Measurements from ENCODE around the gene CRYGD. TPM values are rescaled to one million over a fixed set of nuclear protein-coding genes. Genes with fewer than 3 reads are reported as not detected.

The CRYGD gene
- polyA plus RNA-seq, 1 donor = 0.52 TPM

DNA sequence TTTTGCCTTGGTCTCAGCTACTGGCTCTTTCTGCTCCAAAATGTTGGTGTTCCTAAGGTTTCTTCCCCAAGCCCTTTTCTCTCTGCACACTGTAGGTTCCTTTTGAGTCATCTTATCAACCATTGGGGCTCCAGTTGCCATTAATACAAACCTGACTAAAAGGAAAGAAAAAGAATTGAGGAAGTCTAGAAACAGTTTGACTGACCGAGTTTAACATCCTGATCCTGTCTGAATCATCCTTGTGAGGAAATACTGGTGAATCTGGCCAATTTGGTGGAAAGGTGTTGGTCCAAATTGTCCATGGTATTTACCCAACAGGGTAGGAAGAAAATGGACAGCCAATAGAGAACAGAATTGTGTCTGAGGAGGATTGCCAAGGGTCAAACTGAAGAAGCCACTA lies 38.3 kb downstream of the CRYGD start:
- no peaks in the 10 kb centered on the region for H3K4me1 ChIP-seq (ENCODE audit: control insufficient read depth, insufficient read depth, low read length)
- H3K27ac ChIP-seq (ENCODE audit: low read length) = no peak overlapping the region
- WGBS (ENCODE audit: insufficient coverage, low lambda C conversion rate) = no CpG with 5 or more reads among the region's 1 CpG
- H3K36me3 ChIP-seq (ENCODE audit: control insufficient read depth, insufficient read depth, low read length) = no peaks in the 10 kb centered on the region
- no peaks in the 10 kb centered on the region for H3K27me3 ChIP-seq (ENCODE audit: control insufficient read depth, insufficient read depth, low read length)
- no peaks in the 10 kb centered on the region for H3K9me3 ChIP-seq (ENCODE audit: control insufficient read depth, low read depth, low read length)
- no peak overlapping the region for H3K4me3 ChIP-seq (ENCODE audit: low read length)
- no peak for DNase-seq

DNA sequence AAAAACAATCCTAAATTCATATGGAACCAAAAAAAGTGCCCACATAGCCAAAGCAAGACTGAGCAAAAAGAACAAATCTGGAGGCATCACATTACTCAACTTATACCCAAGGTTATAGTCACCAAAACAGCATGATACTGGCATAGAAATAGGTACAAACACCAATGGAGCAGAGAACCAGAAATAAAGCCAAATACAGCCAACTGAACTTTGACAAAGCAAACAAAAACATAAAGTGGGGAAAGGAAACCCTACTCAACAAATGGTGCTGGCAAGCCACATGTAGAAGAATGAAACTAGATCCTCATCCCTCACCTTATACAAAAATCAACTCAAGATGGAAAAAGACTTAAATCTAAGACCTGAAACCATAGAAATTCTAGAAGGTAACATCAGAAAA lies 40.5 kb downstream of the CRYGD start:
- Histone ChIP-seq H3K4me1 (ENCODE audit: control insufficient read depth, insufficient read depth, low read length) (no peaks in the 10 kb centered on the region), H3K9me3 (ENCODE audit: control insufficient read depth, low read depth, low read length) (no peaks in the 10 kb centered on the region), H3K36me3 (ENCODE audit: control insufficient read depth, insufficient read depth, low read length) (no peaks in the 10 kb centered on the region), H3K27ac (ENCODE audit: low read length) (no peak overlapping the region), H3K4me3 (ENCODE audit: low read length) (no peak overlapping the region), H3K27me3 (ENCODE audit: control insufficient read depth, insufficient read depth, low read length) (no peaks in the 10 kb centered on the region)
- no peak for DNase-seq

DNA sequence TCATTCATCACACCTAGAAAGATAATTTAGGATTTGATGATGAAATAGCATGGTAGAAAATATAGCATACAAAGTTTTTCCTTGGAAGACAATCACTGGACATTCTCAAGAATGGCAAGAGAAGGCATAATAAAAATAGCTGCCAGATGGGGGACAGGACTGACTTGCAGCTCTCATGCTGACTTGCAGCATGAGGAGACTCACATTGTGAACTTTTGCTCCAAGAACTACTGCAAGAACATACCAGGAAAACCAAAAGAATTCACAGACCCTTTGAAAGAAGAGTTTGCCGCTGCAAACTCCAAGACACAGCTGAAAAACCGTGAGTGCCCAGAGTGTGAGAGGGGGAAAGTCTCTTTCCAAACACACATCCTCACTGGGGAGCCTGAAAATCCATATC lies 47.0 kb downstream of the CRYGD start:
- 100% methylated on average over 2 of the region's 2 CpGs for WGBS (ENCODE audit: insufficient coverage, low lambda C conversion rate)
- H3K27ac ChIP-seq (ENCODE audit: low read length) = no peak overlapping the region
- no peaks in the 10 kb centered on the region for H3K36me3 ChIP-seq (ENCODE audit: control insufficient read depth, insufficient read depth, low read length)

DNA sequence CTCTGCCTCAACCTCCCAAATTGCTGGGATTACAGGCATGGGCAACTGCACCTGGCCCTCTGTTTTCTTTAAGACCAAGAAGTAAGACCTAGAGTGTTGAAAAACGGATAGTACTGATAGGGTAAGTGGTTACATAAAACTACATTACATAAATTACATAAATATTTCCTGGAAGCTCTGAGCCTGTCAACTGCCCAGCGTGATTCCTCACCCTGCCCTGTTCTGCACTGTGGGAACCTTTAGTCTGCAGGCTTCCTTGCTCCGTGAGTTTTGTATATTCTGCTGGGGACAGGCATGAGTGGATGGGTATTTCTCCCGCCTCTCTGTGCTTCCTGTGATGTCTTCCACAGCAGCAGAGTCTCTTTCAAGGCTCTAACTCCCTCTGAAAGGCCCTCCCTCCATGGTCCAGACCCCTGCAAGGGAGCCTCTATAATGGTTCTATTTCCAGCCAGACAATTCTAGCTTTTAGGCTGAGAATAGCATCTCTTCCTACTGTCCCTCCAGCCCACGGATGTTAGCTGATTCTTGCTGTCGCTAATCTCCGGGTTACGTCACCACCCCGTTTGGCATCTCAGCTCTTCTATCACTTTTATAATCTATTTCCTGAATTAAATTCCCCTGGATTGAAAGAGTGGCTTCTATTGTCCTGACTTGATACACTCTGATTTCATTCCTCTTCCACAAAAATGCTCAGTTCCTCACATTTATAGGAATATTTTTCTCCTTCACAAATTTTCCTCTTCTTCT lies 49.5 kb downstream of the CRYGD start:
- no peaks in the 10 kb centered on the region for H3K4me1 ChIP-seq (ENCODE audit: control insufficient read depth, insufficient read depth, low read length)
- no peak for DNase-seq
- H3K9me3 ChIP-seq (ENCODE audit: control insufficient read depth, low read depth, low read length) = no peaks in the 10 kb centered on the region
- no peak overlapping the region for H3K4me3 ChIP-seq (ENCODE audit: low read length)
- 85% methylated on average over 3 of the region's 9 CpGs for WGBS (ENCODE audit: insufficient coverage, low lambda C conversion rate)
- no peak overlapping the region for H3K27ac ChIP-seq (ENCODE audit: low read length)
- no peaks in the 10 kb centered on the region for H3K27me3 ChIP-seq (ENCODE audit: control insufficient read depth, insufficient read depth, low read length)
- H3K36me3 ChIP-seq (ENCODE audit: control insufficient read depth, insufficient read depth, low read length) = no peaks in the 10 kb centered on the region

More for the DNA sequence above, 47.0 kb downstream of the CRYGD start:
- no peak for DNase-seq
- Histone ChIP-seq H3K9me3 (ENCODE audit: control insufficient read depth, low read depth, low read length) (no peaks in the 10 kb centered on the region), H3K4me3 (ENCODE audit: low read length) (no peak overlapping the region), H3K27me3 (ENCODE audit: control insufficient read depth, insufficient read depth, low read length) (no peaks in the 10 kb centered on the region), H3K4me1 (ENCODE audit: control insufficient read depth, insufficient read depth, low read length) (no peaks in the 10 kb centered on the region)

DNA sequence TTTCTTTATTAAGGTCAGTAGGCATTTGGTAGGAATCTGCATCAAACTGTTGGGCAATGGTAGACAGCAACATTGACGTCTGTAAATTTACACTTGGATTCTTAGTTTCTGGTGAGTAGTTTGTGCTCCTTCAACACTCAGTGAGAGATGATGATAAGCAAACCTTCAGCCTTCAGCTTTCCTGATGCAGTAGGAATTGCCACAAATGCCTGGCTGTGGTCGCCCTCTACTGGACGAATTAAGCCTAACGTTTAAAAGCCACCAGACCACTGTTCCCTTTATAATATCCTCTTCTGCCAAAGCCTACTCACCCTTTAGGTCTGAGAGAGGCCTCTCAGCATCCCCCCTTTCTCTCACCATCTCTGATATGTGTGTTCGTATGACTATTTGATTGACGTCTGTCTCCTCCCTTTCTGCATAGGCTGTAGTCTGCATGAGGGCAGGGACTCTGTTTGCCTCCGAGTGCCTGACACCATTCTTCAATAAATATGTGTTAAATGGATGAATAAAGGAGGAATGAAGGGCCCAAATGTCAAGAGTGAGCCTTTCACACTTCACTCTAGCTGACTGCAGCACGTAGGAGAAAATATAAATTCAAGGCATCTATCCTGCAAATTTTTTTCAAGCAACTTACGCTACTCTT lies 52.0 kb downstream of the CRYGD start:
- Histone ChIP-seq H3K36me3 (ENCODE audit: control insufficient read depth, insufficient read depth, low read length) (no peaks in the 10 kb centered on the region), H3K27me3 (ENCODE audit: control insufficient read depth, insufficient read depth, low read length) (no peaks in the 10 kb centered on the region), H3K4me1 (ENCODE audit: control insufficient read depth, insufficient read depth, low read length) (no peaks in the 10 kb centered on the region), H3K4me3 (ENCODE audit: low read length) (no peak overlapping the region), H3K27ac (ENCODE audit: low read length) (no peak overlapping the region), H3K9me3 (ENCODE audit: control insufficient read depth, low read depth, low read length) (no peaks in the 10 kb centered on the region)
- whole genome bisulfite sequencing (ENCODE audit: insufficient coverage, low lambda C conversion rate) = 39% methylated on average over 3 of the region's 9 CpGs
- peak; percentile 49 to 55 for DNase-seq

Other genes starting within 250 kb of the CRYGD start
- 11.3 TPM for gene PLEKHM3, start 99.0 kb downstream of the CRYGD start, polyA plus RNA-seq
- not detected for gene CRYGC, start 5.3 kb upstream of the CRYGD start, polyA plus RNA-seq
- gene CRYGB, start 21.6 kb upstream of the CRYGD start, polyA plus RNA-seq = not detected
- not detected for gene CRYGA, start 39.1 kb upstream of the CRYGD start, polyA plus RNA-seq
- gene C2orf80, start 65.5 kb upstream of the CRYGD start, polyA plus RNA-seq = 0.84 TPM
- gene IDH1, start 130.5 kb upstream of the CRYGD start, polyA plus RNA-seq = 110 TPM
- 16.7 TPM for gene PIKFYVE, start 141.7 kb upstream of the CRYGD start, polyA plus RNA-seq

Data from large intestine (tissue), 3 donors.